HepG2 (cell line): ENCODE results near the gene COMT. TPM values are rescaled to one million over a fixed set of nuclear protein-coding genes. Genes with fewer than 3 reads are reported as not detected.

ENCODE experiments used
- EEA1 ChIP-seq: sonication (generic); formaldehyde crosslinking; IDR thresholded peaks from 2 replicates; pipeline ENCODE4 v1.5.1; 2020; ENCODE audit warnings: mild to moderate bottlenecking, missing genetic modification reagents, borderline replicate concordance
- ISX ChIP-seq: sonication (generic); formaldehyde crosslinking; conservative IDR thresholded peaks from 2 replicates; pipeline ENCODE4 v1.5.0; 2020; ENCODE audit warnings: missing genetic modification reagents
- KDM1A ChIP-seq: IDR thresholded peaks from 2 replicates; pipeline ENCODE4 v1.6.1; 2016; ENCODE audit warnings: missing compliant biosample characterization
- POLR2AphosphoS2 ChIP-seq: IDR thresholded peaks from 2 replicates; pipeline ENCODE4 v1.6.1; 2011; ENCODE audit warnings: low read depth, low read length, improper control_type of control experiment
- RBM39 ChIP-seq: fragments of 200-400 bp; formaldehyde crosslinking; IDR thresholded peaks from one replicate; pipeline ENCODE4 v1.6.1; 2018; ENCODE audit warnings: antibody characterized with exemption, mild to moderate bottlenecking, low read depth, low read length; ENCODE audit not compliant: poor library complexity, severe bottlenecking
- SRSF1 ChIP-seq: fragments of 200-400 bp; formaldehyde crosslinking; optimal IDR thresholded peaks from 2 replicates; pipeline ENCODE3; 2017; ENCODE audit warnings: mild to moderate bottlenecking, low read depth, low read length, moderate library complexity
- TRIM22 ChIP-seq: fragments of 450-650 bp; IDR thresholded peaks from 2 replicates; pipeline ENCODE4 v1.6.1; 2017
- ZBTB37 ChIP-seq: sonication (generic); formaldehyde crosslinking; IDR thresholded peaks from 2 replicates; pipeline ENCODE4 v1.4.0; 2020; ENCODE audit warnings: mild to moderate bottlenecking, missing genetic modification reagents
- ZNF264 ChIP-seq: sonication (generic); formaldehyde crosslinking; IDR thresholded peaks from 2 replicates; pipeline ENCODE4 v1.4.0; 2020; ENCODE audit warnings: missing genetic modification reagents
- ZNF562 ChIP-seq: sonication (generic); formaldehyde crosslinking; IDR thresholded peaks from 2 replicates; pipeline ENCODE4 v1.8.0; 2022; ENCODE audit warnings: missing genetic modification reagents, borderline replicate concordance
- polyA plus RNA-seq, 8 experiments: library from polyadenylated mRNA; depleted of rRNA in 3 of 8; stranded (reverse) in 7 of 8; unstranded in 1 of 8; fragments of >200 nt; fragmentation: Illumina TruSeq in 4 of 8; extraction: Trizol in 4 of 8; gene quantifications; 2 replicates each; pipeline versions ENCODE4 v1.2.1 to v1.2.3, GENCODE V29; 2011 to 2016; ENCODE audit warnings: low read depth in 4 of 8, missing spikeins in 1 of 8, mixed read lengths in 1 of 8; ENCODE audit not compliant: insufficient read depth in 1 of 8
- total RNA-seq, 5 experiments: library from RNA; depleted of rRNA; stranded (reverse); fragments of >200 nt; fragmentation: Illumina TruSeq; extraction: Trizol; gene quantifications; 2 replicates each; pipeline ENCODE4 v1.2.3, GENCODE V29; 2016; ENCODE audit warnings: low read depth in 1 of 5
- TF ChIP-seq, protein P1 (sequence below): sonication (generic); formaldehyde crosslinking; IDR thresholded peaks from 2 replicates; pipeline ENCODE4 v1.5.0; 2020; ENCODE audit warnings: mild to moderate bottlenecking, missing genetic modification reagents, borderline replicate concordance
- TF ChIP-seq, protein P2 (sequence below): IDR thresholded peaks from 2 replicates; pipeline ENCODE4 v1.6.1; 2016
- TF ChIP-seq, protein P3 (sequence below): sonication (generic); formaldehyde crosslinking; IDR thresholded peaks from 2 replicates; pipeline ENCODE4 v1.4.0; 2020; ENCODE audit warnings: missing genetic modification reagents
- TF ChIP-seq, protein P4 (sequence below): sonication (generic); formaldehyde crosslinking; IDR thresholded peaks from 2 replicates; pipeline ENCODE4 v1.9.0; 2022; ENCODE audit warnings: low read depth, missing genetic modification reagents

COMT gene
- total and polyA plus RNA-seq, 2 of the 13 experiments (the other 11 are each of a cell fraction or from before 2014, with no cell fraction given), result 156 to 162 TPM

DNA sequence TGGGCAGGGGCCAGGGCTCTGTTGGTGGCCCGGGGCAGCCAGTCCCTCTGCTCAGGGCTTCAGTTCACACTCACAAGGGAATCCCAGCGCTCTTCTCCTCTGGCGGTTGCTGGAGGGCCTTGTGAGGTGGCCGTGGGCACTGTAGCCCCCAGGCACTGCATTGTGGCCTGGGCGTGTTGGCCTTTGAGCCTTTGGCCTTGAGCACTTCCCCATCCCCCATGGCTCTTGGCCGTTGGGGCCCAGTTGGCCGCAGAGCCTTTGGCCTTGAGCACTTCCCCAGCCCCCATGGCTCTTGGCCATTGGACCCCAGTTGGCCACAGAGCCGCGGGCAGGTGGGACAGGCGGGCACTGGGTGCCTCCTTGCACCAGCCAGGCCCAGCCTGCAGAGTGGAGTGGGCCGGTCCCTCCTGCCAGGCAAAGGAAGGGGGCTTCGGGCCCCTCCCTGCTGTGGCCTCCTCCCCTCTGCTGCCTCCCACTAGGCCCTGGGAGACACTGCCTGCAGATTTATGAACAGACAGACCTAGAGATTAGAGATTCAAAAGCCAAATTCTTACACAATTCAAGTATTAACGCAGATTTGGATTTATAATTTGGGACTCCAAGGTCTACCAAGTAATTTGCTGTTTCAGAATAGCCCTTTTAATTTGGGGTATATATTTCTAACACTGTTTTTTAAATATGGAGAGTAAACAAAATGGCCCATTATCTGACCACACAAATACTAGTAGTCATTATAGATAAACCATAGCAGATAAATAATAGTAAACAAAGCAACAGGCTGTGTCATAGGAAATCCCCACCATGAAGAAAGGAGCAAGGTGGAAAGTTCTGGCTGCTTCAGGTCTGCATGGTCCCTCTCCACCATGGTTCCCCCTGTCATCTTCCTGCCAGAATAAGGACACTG lies 18.3 kb downstream of the COMT start (continued):
- TF ChIP-seq, protein P1, sequence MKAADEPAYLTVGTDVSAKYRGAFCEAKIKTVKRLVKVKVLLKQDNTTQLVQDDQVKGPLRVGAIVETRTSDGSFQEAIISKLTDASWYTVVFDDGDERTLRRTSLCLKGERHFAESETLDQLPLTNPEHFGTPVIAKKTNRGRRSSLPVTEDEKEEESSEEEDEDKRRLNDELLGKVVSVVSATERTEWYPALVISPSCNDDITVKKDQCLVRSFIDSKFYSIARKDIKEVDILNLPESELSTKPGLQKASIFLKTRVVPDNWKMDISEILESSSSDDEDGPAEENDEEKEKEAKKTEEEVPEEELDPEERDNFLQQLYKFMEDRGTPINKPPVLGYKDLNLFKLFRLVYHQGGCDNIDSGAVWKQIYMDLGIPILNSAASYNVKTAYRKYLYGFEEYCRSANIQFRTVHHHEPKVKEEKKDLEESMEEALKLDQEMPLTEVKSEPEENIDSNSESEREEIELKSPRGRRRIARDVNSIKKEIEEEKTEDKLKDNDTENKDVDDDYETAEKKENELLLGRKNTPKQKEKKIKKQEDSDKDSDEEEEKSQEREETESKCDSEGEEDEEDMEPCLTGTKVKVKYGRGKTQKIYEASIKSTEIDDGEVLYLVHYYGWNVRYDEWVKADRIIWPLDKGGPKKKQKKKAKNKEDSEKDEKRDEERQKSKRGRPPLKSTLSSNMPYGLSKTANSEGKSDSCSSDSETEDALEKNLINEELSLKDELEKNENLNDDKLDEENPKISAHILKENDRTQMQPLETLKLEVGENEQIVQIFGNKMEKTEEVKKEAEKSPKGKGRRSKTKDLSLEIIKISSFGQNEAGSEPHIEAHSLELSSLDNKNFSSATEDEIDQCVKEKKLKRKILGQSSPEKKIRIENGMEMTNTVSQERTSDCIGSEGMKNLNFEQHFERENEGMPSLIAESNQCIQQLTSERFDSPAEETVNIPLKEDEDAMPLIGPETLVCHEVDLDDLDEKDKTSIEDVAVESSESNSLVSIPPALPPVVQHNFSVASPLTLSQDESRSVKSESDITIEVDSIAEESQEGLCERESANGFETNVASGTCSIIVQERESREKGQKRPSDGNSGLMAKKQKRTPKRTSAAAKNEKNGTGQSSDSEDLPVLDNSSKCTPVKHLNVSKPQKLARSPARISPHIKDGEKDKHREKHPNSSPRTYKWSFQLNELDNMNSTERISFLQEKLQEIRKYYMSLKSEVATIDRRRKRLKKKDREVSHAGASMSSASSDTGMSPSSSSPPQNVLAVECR (CRISPR knock-in tag), result peak; percentile 68; the same call in 1 of the 2 replicates
- TF ChIP-seq, protein P2, sequence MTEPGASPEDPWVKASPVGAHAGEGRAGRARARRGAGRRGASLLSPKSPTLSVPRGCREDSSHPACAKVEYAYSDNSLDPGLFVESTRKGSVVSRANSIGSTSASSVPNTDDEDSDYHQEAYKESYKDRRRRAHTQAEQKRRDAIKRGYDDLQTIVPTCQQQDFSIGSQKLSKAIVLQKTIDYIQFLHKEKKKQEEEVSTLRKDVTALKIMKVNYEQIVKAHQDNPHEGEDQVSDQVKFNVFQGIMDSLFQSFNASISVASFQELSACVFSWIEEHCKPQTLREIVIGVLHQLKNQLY (CRISPR knock-in tag), result peak; percentile 55; the same call in 1 of the 2 replicates
- TF ChIP-seq ZNF264 (CRISPR knock-in tag), result no peak
- 0 out of 2 replicates have a peak, but pooled peaks have one; percentile 56 for TF ChIP-seq EEA1 (CRISPR knock-in tag)
- TF ChIP-seq SRSF1, result peak; percentile 71
- TF ChIP-seq TRIM22, result no peak
- 0 out of 2 replicates have a peak, but pooled peaks have one; percentile 9 for TF ChIP-seq KDM1A (CRISPR knock-in tag)
- TF ChIP-seq RBM39, result no peak
- no peak for TF ChIP-seq ZNF562 (CRISPR knock-in tag)
- TF ChIP-seq ZBTB37 (CRISPR knock-in tag), result 0 out of 2 replicates have a peak, but pooled peaks have one; percentile 17
- TF ChIP-seq, protein P3, sequence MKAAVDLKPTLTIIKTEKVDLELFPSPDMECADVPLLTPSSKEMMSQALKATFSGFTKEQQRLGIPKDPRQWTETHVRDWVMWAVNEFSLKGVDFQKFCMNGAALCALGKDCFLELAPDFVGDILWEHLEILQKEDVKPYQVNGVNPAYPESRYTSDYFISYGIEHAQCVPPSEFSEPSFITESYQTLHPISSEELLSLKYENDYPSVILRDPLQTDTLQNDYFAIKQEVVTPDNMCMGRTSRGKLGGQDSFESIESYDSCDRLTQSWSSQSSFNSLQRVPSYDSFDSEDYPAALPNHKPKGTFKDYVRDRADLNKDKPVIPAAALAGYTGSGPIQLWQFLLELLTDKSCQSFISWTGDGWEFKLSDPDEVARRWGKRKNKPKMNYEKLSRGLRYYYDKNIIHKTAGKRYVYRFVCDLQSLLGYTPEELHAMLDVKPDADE (CRISPR knock-in tag), result no peak
- TF ChIP-seq, protein P4, sequence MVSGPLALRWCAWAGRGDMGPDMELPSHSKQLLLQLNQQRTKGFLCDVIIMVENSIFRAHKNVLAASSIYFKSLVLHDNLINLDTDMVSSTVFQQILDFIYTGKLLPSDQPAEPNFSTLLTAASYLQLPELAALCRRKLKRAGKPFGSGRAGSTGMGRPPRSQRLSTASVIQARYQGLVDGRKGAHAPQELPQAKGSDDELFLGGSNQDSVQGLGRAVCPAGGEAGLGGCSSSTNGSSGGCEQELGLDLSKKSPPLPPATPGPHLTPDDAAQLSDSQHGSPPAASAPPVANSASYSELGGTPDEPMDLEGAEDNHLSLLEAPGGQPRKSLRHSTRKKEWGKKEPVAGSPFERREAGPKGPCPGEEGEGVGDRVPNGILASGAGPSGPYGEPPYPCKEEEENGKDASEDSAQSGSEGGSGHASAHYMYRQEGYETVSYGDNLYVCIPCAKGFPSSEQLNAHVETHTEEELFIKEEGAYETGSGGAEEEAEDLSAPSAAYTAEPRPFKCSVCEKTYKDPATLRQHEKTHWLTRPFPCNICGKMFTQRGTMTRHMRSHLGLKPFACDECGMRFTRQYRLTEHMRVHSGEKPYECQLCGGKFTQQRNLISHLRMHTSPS, result peak; percentile 99
- no peak for TF ChIP-seq POLR2AphosphoS2
- no peak for TF ChIP-seq ISX
